ENCODE data around the gene SRF.

DNA sequence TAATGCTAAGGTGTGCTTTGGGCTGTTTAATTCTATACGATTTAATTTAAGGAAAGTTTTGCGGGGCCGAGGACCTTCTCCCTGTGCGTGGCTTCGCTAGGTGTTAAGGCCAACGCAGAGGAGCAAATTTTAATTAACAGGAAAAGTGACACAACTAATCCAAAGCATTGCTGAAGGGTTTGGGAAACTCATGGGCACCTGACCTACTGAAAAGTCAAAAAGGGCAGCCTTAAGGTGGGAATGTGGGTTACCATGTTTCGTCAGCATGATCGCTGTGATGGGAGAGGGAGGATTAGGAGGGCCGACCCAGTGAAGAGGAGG lies 10.5 kb downstream of the SRF start:
- TF ChIP-seq POLR2A (IDR thresholded peaks at IDR 0.05): no peak
- TF ChIP-seq, protein P1, sequence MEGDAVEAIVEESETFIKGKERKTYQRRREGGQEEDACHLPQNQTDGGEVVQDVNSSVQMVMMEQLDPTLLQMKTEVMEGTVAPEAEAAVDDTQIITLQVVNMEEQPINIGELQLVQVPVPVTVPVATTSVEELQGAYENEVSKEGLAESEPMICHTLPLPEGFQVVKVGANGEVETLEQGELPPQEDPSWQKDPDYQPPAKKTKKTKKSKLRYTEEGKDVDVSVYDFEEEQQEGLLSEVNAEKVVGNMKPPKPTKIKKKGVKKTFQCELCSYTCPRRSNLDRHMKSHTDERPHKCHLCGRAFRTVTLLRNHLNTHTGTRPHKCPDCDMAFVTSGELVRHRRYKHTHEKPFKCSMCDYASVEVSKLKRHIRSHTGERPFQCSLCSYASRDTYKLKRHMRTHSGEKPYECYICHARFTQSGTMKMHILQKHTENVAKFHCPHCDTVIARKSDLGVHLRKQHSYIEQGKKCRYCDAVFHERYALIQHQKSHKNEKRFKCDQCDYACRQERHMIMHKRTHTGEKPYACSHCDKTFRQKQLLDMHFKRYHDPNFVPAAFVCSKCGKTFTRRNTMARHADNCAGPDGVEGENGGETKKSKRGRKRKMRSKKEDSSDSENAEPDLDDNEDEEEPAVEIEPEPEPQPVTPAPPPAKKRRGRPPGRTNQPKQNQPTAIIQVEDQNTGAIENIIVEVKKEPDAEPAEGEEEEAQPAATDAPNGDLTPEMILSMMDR (IDR thresholded peaks at IDR 0.05): no peak
- TF ChIP-seq POLR2AphosphoS5 (IDR thresholded peaks at IDR 0.05): no peak
- TF ChIP-seq EP300 (IDR thresholded peaks at IDR 0.05; ENCODE audit: low read depth): no peak
